SU-DHL-6 (cell line): ENCODE measurements around the gene GPRASP3.

ENCODE experiments used
- H2AFZ ChIP-seq: fragments of 200-600 bp; sonication (generic); 2 replicates; pipeline ENCODE4 v1.6.1; 2014; ENCODE audit warnings: low read depth, mild to moderate bottlenecking, moderate library complexity, mixed read lengths, antibody characterized with exemption, low read length; ENCODE audit not compliant: severe bottlenecking
- H3F3A ChIP-seq: fragments of 200-600 bp; shearing (Covaris generic); 2 replicates; pipeline ENCODE4 v1.6.0; 2016; ENCODE audit warnings: antibody characterized with exemption, mild to moderate bottlenecking; ENCODE audit not compliant: insufficient read depth
- H3K27ac ChIP-seq: fragments of 200-600 bp; sonication (generic); 2 replicates; pipeline ENCODE4 v1.5.1; 2016; ENCODE audit warnings: low read depth, mild to moderate bottlenecking, low read length, moderate library complexity, mixed read lengths
- H3K27me3 ChIP-seq: fragments of 200-600 bp; sonication (generic), shearing (Covaris generic); 2 replicates; pipeline ENCODE4 v1.6.0; 2014; ENCODE audit warnings: mild to moderate bottlenecking, low read length
- H3K36me3 ChIP-seq: fragments of 200-600 bp; sonication (generic); 2 replicates; pipeline ENCODE4 v1.6.1; 2014; ENCODE audit warnings: mild to moderate bottlenecking, low read length, mixed read lengths
- H3K4me2 ChIP-seq: fragments of 300-600, 200-600 bp; shearing (Covaris generic), sonication (generic); 2 replicates; pipeline ENCODE4 v1.6.0; 2014; ENCODE audit warnings: low read length, low read depth, mild to moderate bottlenecking; ENCODE audit not compliant: poor library complexity, severe bottlenecking
- H3K4me3 ChIP-seq: fragments of 200-600 bp; sonication (generic); 2 replicates; pipeline ENCODE4 v1.5.1; 2014; ENCODE audit warnings: antibody characterized with exemption, low read length, mild to moderate bottlenecking, mixed read lengths; ENCODE audit not compliant: insufficient read depth, poor library complexity, severe bottlenecking
- H3K79me2 ChIP-seq: fragments of 200-600 bp; sonication (generic); 2 replicates; pipeline ENCODE4 v1.6.1; 2014; ENCODE audit warnings: mild to moderate bottlenecking, low read length, moderate library complexity; ENCODE audit not compliant: insufficient read depth
- H3K9ac ChIP-seq: fragments of 200-600 bp; sonication (generic); 2 replicates; pipeline ENCODE4 v1.7.0; 2014; ENCODE audit warnings: mild to moderate bottlenecking, low read length
- H3K9me2 ChIP-seq: fragments of 200-600 bp; sonication (generic); replicated peaks from 2 replicates; pipeline ENCODE4 v1.6.1; 2014; ENCODE audit warnings: low read length; ENCODE audit not compliant: insufficient read depth
- H3K9me3 ChIP-seq: fragments of 200-600 bp; sonication (generic); 2 replicates; pipeline ENCODE4 v1.6.1; 2014; ENCODE audit warnings: low read length, mixed read lengths; ENCODE audit not compliant: insufficient read depth
- H4K20me1 ChIP-seq: fragments of 200-600 bp; sonication (generic); 2 replicates; pipeline ENCODE4 v1.6.1; 2014; ENCODE audit warnings: low read depth, mild to moderate bottlenecking, antibody characterized with exemption, low read length, moderate library complexity, mixed read lengths
- CTCF ChIP-seq: fragments of 200-600 bp; sonication (generic); IDR thresholded peaks from one replicate; pipeline ENCODE4 v1.5.1; 2017; ENCODE audit warnings: antibody characterized with exemption, mild to moderate bottlenecking, low read length, moderate library complexity; ENCODE audit not compliant: insufficient read depth, poor library complexity, severe bottlenecking
- EZH2phosphoT487 ChIP-seq: fragments of 200-600 bp; sonication (generic), shearing (Covaris generic); conservative IDR thresholded peaks from 2 replicates; pipeline ENCODE4 v1.6.1; 2018; ENCODE audit warnings: mild to moderate bottlenecking, antibody characterized with exemption, low read length, moderate library complexity, mixed read lengths

GPRASP3 gene

GRCh38 chrX:102728646-102729045, 8.1 kb downstream of the GPRASP3 start:
- no peaks in the 10 kb centered on the region for H3K79me2 ChIP-seq
- no peaks in the 10 kb centered on the region for H3F3A ChIP-seq
- no peak overlapping the region for H3K4me2 ChIP-seq
- H3K27ac ChIP-seq: no peak overlapping the region
- no peak overlapping the region for H3K4me3 ChIP-seq
- H3K36me3 ChIP-seq: no peaks in the 10 kb centered on the region
- H3K27me3 ChIP-seq: no peaks in the 10 kb centered on the region
- H3K9me3 ChIP-seq: no peaks in the 10 kb centered on the region
- H3K9ac ChIP-seq: no peak overlapping the region
- no peaks in the 10 kb centered on the region for H4K20me1 ChIP-seq
- no peaks in the 10 kb centered on the region for H3K9me2 ChIP-seq
- no peak for TF ChIP-seq CTCF
- TF ChIP-seq EZH2phosphoT487: no peak
- no peak overlapping the region for H2AFZ ChIP-seq

- H2AFZ ChIP-seq: no peak overlapping the region
- H3K27ac ChIP-seq: no peak overlapping the region
- no peak for TF ChIP-seq EZH2phosphoT487
- TF ChIP-seq CTCF: no peak
- H3K9ac ChIP-seq: no peak overlapping the region
- H3K27me3 ChIP-seq: no peaks in the 10 kb centered on the region
- no peak overlapping the region for H3K4me3 ChIP-seq
- no peak overlapping the region for H3K4me2 ChIP-seq
- no peaks in the 10 kb centered on the region for H3K36me3 ChIP-seq
- H3F3A ChIP-seq: no peaks in the 10 kb centered on the region
- no peaks in the 10 kb centered on the region for H3K79me2 ChIP-seq
- H3K9me2 ChIP-seq: no peaks in the 10 kb centered on the region
- H3K9me3 ChIP-seq: no peaks in the 10 kb centered on the region
- no peaks in the 10 kb centered on the region for H4K20me1 ChIP-seq
Measured at GRCh38 chrX:102739657-102740056, 19.1 kb downstream of the GPRASP3 start.

GRCh38 chrX:102744307-102744706, 23.8 kb downstream of the GPRASP3 start:
- no peaks in the 10 kb centered on the region for H4K20me1 ChIP-seq
- no peak overlapping the region for H3K4me3 ChIP-seq
- H3K9me3 ChIP-seq: no peaks in the 10 kb centered on the region
- H3K36me3 ChIP-seq: no peaks in the 10 kb centered on the region
- no peaks in the 10 kb centered on the region for H3K9me2 ChIP-seq
- TF ChIP-seq EZH2phosphoT487: no peak
- TF ChIP-seq CTCF: no peak
- no peak overlapping the region for H2AFZ ChIP-seq
- H3K79me2 ChIP-seq: no peaks in the 10 kb centered on the region
- no peaks in the 10 kb centered on the region for H3F3A ChIP-seq
- H3K4me2 ChIP-seq: no peak overlapping the region
- no peaks in the 10 kb centered on the region for H3K27me3 ChIP-seq
- H3K9ac ChIP-seq: no peak overlapping the region
- no peak overlapping the region for H3K27ac ChIP-seq

- Histone ChIP-seq H3F3A (no peaks in the 10 kb centered on the region), H2AFZ (no peak overlapping the region), H3K4me3 (no peak overlapping the region), H4K20me1 (no peaks in the 10 kb centered on the region), H3K79me2 (no peaks in the 10 kb centered on the region), H3K27ac (no peak overlapping the region), H3K27me3 (no peaks in the 10 kb centered on the region), H3K9me2 (no peaks in the 10 kb centered on the region), H3K4me2 (no peak overlapping the region), H3K9me3 (no peaks in the 10 kb centered on the region), H3K9ac (no peak overlapping the region), H3K36me3 (no peaks in the 10 kb centered on the region)
- TF ChIP-seq EZH2phosphoT487 (no peak), CTCF (no peak)
Measured at GRCh38 chrX:102745513-102745856, 24.9 kb downstream of the GPRASP3 start.
